ENCODE data around the gene NRAS.
A peak's percentile ranks its signal among the peaks of the same experiment; 100 is the strongest.
"Not testable (repeated sequence)": the region's sequence is repeated elsewhere in the genome, so short reads cannot be mapped to it uniquely, and the experiment has no call there.

NRAS gene

GRCh38 chr1:114716304-114717170 lies at the start of gene NRAS:
Gene NRAS (minus strand): TSS chr1:114716771. CDS start chr1:114716160, 611 bp downstream.
- peak; percentile 93 for DNase-seq

- no peak for DNase-seq
Measured at GRCh38 chr1:114764689-114765088, 48.1 kb upstream of the NRAS start.

- no peak for DNase-seq
Measured at GRCh38 chr1:114758256-114758832, 41.8 kb upstream of the NRAS start.

- peak; percentile 95 for DNase-seq
Measured at GRCh38 chr1:114757455-114758255, 41.1 kb upstream of the NRAS start, which contains the start of gene CSDE1. Gene CSDE1 (minus strand): TSS chr1:114757984. CDS start chr1:114739890, 18,094 bp downstream.

- DNase-seq, result no peak
Measured at GRCh38 chr1:114756949-114757454, 40.4 kb upstream of the NRAS start.

GRCh38 chr1:114756009-114756892 lies 39.7 kb upstream of the NRAS start:
- no peak for DNase-seq

- DNase-seq, result no peak
Measured at GRCh38 chr1:114755006-114755931, 38.7 kb upstream of the NRAS start.

GRCh38 chr1:114753702-114754101 lies 37.1 kb upstream of the NRAS start:
- DNase-seq, result not testable (repeated sequence)

- DNase-seq, result no peak
Measured at GRCh38 chr1:114753143-114753542, 36.6 kb upstream of the NRAS start.

GRCh38 chr1:114750780-114751179 lies 34.2 kb upstream of the NRAS start:
- DNase-seq, result no peak

GRCh38 chr1:114749835-114750234 lies 33.3 kb upstream of the NRAS start:
- no peak for DNase-seq

GRCh38 chr1:114746450-114747121 lies 30.0 kb upstream of the NRAS start:
- no peak for DNase-seq

- DNase-seq, result no peak
Measured at GRCh38 chr1:114745291-114745690, 28.7 kb upstream of the NRAS start.

- no peak for DNase-seq
Measured at GRCh38 chr1:114741963-114742746, 25.6 kb upstream of the NRAS start.

- no peak for DNase-seq
Measured at GRCh38 chr1:114740331-114740730, 23.8 kb upstream of the NRAS start.

GRCh38 chr1:114737314-114737849 lies 20.8 kb upstream of the NRAS start:
- no peak for DNase-seq

GRCh38 chr1:114735479-114735878 lies 18.9 kb upstream of the NRAS start:
- no peak for DNase-seq

- no peak for DNase-seq
Measured at GRCh38 chr1:114729782-114730181, 13.2 kb upstream of the NRAS start.

GRCh38 chr1:114728553-114728952 lies 12.0 kb upstream of the NRAS start:
- no peak for DNase-seq
